ENCODE data around the gene TNS1.

DNA sequence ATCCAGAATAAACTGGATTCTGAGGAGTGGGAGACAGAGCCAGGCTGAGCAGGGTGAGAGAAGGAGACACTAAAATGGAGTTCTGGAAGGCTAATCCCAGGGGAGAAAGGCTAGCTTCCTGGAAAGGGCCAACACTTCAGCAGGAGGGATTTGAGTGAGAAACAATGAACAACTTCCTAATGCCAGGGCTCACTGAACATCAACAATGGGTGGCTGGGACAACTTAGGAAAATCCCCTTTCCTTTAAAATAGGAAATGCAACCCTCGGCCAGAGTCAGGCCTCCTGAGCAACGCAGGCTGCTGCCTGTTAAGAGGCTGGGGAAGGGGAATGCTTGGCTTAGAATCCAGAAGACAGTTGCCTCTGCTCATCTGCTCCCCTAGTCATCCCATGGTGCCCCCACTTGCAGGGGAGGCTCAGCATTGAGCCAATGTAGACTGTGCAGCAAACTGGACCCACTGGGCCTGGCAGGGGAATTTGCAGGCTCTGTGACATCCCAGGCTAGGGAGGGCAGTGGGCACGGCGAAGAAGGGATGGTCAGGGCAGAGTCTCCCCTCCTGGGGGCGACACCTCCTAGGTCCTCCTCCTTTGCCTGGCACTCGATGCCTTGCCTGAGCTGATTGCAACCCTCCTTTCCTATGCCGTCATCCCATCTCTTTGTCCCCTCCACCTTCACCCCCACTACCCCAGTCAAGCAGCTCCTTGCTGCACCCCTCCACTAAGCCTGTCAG lies 182.5 kb downstream of the TNS1 start:
- TF ChIP-seq, protein P1, sequence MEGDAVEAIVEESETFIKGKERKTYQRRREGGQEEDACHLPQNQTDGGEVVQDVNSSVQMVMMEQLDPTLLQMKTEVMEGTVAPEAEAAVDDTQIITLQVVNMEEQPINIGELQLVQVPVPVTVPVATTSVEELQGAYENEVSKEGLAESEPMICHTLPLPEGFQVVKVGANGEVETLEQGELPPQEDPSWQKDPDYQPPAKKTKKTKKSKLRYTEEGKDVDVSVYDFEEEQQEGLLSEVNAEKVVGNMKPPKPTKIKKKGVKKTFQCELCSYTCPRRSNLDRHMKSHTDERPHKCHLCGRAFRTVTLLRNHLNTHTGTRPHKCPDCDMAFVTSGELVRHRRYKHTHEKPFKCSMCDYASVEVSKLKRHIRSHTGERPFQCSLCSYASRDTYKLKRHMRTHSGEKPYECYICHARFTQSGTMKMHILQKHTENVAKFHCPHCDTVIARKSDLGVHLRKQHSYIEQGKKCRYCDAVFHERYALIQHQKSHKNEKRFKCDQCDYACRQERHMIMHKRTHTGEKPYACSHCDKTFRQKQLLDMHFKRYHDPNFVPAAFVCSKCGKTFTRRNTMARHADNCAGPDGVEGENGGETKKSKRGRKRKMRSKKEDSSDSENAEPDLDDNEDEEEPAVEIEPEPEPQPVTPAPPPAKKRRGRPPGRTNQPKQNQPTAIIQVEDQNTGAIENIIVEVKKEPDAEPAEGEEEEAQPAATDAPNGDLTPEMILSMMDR (IDR thresholded peaks at IDR 0.05), result no peak
- no peak for TF ChIP-seq SIN3A (IDR thresholded peaks at IDR 0.05; ENCODE audit: borderline replicate concordance, insufficient read depth, low read depth, low read length)
- TF ChIP-seq REST (IDR thresholded peaks at IDR 0.05; ENCODE audit: insufficient read depth in 1 of 2, low read depth in 2 of 2, low read length in 1 of 2), result no peak
- no peak for TF ChIP-seq TCF7L2 (IDR thresholded peaks at IDR 0.05; ENCODE audit: low read depth, low read length)
- no peak for TF ChIP-seq POLR2AphosphoS5 (IDR thresholded peaks at IDR 0.05; ENCODE audit: low read depth, low read length)

Data from Panc1 (cell line).